GM21723 (cell line): ENCODE measurements around the gene HCLS1.
"Not testable (repeated sequence)": the region's sequence is repeated elsewhere in the genome, so short reads cannot be mapped to it uniquely, and the experiment has no call there.

Experiments used
- ATAC-seq: cut with Tn5 transposase; IDR thresholded peaks from one replicate; pipeline ENCODE4 v1.9.1; 2021; ENCODE audit warnings: mild to moderate bottlenecking, moderate library complexity; ENCODE audit not compliant: unreplicated experiment

HCLS1 gene, protein sequence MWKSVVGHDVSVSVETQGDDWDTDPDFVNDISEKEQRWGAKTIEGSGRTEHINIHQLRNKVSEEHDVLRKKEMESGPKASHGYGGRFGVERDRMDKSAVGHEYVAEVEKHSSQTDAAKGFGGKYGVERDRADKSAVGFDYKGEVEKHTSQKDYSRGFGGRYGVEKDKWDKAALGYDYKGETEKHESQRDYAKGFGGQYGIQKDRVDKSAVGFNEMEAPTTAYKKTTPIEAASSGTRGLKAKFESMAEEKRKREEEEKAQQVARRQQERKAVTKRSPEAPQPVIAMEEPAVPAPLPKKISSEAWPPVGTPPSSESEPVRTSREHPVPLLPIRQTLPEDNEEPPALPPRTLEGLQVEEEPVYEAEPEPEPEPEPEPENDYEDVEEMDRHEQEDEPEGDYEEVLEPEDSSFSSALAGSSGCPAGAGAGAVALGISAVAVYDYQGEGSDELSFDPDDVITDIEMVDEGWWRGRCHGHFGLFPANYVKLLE

DNA sequence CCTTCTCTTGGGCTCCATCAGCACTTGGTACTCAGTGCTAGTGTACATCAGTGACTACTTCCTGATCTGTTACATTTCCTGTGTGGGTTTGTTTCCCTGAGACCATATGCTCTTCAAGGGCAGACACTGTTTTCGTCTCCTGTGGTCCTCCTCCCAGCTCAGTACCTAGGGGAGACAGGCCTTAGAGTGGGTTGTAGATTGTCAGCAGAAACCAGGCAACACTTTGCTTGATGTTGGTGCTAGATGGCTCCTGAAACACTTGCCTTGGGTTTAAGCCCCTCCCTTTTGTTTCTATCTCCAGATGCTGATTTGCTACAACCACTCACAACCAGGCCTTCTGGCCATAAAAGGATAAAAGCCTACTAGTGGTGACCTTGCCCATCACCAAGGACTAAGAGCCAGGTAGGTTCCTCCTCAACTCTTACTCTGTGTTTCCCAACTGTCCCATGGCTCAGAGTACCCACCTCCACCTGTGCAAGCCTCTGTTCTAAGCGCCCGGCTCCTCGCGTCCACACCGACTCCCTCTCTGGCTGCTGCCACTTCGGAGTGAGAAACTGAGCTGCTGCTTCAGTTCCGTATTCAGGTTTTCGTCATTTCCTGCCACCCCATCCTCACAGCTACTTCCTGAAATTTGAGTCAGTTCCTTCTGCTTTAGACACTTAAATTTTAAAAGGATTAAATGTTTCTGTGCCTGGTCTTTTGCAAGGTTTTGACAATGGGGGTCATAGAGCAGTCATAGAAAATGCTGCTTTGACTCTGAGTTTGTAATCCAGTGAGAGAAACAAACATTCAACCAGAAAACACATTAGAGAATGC lies at the start of gene HCLS1:
Gene HCLS1 (minus strand): TSS at position 548 of the 816 bp plus-strand sequence. CDS start 2,556 bp downstream, outside the sequence.
- ATAC-seq = peak; percentile 86

DNA sequence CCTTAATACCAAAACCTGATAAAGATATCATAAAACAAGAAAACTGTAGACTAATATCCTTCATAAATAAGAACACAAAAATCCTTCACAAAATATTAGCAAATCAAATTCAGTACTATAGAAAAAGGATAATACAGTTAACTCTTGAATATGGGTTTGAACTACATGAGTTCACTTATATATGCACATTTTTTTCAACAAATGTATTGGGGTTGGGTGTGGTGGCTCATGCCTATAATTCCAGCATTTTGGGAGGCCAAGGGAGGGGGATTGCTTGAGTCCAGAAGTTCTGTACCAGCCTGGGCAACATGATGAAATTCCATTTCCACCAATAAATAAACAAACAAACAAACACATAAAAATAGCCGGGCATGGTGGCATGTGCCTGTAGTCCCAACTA lies 49.6 kb upstream of the HCLS1 start:
- no peak for ATAC-seq

DNA sequence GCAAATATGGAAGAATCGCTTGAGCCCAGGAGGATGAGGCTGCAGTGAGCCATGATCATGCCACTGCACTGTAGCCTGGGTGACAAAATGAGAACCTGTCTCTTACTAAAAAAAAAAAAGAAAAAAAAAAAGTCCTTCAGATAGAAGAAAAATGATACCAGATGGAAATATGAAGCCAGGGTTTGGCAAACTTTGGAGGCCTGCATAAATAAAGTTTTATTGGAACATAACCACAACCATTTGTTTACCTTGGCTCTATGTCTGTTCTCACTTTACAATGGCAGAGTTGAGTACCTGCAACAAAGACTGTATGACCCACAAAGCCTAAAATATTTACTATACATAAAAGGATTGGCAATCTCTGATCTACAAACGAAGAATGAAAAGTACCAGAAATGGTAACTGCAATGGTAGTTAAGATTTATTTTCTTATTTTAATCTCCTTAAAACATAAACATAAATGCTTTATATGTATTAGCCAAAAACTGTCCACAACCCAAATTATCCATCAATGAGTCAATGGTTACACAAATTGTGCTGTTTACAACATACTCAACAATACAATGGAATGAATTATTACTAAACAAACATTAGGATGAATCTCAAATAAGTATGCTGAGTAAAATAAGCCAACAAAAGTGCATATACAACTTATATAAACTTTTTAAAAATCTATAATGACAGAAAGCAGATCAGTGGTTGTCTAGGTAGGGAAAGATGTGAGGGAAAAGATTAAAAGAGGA lies 47.0 kb upstream of the HCLS1 start:
- no peak for ATAC-seq

DNA sequence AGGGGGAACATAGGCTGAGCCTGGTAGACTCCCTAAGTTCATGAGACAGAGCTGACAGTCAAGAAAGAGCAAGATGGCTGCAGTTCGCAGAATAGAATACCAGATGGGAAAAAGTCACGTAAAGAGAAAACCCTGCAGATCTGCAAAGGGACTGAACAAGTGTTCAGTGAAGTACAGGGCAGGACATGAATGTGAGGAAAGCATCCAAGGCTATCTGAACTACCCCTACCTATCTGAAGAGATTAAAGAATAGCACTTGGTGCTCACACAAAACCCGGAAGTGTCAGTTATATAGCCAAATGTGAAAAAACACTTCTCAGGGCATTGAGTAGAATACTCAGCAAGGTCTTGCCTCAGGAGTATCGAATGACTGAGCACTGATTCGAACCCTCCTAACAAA lies 44.8 kb upstream of the HCLS1 start:
- ATAC-seq = no peak

DNA sequence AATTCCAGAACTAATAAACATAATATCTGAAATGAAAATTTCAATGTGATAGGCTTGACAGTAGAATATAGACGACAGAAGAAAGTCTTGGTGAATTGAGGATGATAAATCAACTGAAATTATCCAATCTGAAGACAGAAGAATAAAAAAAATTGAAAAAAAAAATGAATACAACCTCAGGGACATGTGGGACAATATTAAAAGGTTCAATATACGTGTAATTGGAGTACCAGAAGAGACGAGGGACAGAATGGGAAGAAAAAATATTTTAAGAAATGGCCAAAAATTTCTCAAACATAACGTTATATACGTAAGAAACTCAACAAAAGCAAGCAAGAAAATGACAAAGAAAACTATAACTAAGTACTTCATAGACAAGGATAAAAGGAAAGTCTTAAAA lies 43.3 kb upstream of the HCLS1 start:
- ATAC-seq = no peak

DNA sequence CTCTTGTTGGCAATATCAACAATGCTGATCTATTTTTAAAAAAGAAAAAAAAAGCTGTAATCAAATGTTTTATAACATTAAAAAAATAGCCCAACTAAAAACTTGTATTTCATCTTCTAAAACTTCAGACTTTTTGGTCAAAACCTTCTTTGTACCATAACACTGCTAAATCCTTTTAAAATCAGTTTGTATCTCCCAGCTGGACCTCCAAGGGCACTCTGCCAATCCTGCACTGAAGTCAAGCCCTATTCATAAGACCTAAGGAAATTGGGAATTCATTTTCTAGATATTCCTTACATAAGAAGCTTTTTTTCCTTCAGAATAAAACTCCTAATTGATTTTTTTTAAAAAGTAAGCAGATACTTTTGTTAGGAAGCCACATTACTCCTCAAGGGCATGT lies 38.2 kb upstream of the HCLS1 start:
- no peak for ATAC-seq

DNA sequence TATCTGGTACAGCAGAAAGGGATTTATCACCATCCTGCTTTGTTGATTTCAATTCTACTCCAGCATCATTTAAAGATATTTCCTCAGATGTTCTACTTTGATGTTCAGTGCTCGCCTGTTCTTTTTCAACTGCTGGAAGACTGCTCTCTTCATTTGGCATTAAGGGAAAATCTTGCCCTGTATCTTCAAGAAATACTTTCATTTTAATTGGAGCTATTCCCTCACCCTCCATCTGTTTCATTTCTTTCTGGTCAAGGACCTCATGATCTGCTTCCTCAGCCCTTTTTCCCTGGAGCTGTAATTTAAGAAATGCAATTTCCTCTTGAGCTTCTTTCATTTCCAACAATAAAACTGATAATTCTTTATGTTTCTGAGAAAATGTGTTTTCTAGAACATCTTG lies 37.8 kb upstream of the HCLS1 start:
- ATAC-seq = no peak

DNA sequence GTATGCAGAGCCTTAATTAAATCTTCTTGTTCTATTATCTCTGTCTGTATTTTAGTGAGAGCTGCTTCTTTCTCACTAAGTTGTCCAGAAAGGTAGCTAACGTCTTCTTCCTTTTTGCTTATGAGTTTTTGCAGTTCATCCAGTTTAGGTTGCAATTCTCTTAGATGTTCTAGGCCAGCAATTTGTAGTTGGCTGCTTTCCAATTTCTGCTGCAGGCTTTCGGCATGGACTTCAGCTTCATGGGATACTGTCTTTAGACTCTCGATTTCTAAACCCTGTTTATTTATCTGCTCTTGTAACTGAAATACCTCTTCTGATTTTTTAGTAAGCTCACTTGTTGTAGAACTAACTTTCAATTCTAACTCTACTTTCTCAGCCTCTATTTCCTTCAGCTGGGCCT lies 35.5 kb upstream of the HCLS1 start:
- no peak for ATAC-seq

DNA sequence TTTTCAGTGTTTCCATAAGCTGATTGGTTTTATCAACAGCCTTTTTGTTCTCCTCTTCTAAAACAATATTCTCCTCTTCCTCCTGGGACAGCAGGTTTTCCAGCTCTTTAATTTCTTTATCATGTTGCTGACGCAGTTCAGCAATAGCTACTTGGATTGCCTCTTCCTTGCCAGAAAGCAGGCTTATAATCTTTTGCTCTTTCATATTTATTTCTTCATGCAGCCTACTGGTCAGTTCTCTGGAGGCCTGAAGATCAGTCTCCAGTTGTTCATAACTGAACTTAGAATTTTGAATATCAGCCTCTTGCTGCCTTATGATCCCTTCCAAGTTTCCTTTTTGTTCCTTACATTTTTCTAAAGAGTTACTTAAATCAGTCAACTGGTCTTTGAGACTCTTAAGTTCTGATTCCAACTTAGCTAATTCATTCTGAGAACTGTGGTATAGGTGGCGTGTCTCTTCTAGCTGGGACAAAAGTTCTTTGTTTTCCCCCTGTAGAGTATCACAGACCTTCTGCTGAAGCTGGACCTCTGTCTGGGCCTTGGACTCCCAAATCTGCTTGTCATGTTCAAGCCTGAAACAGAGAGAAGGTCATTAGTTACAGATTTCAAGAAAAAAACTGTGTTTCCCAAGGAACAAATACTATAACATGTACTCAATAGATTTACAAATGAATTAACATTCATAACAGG lies 31.5 kb upstream of the HCLS1 start:
- ATAC-seq = no peak

DNA sequence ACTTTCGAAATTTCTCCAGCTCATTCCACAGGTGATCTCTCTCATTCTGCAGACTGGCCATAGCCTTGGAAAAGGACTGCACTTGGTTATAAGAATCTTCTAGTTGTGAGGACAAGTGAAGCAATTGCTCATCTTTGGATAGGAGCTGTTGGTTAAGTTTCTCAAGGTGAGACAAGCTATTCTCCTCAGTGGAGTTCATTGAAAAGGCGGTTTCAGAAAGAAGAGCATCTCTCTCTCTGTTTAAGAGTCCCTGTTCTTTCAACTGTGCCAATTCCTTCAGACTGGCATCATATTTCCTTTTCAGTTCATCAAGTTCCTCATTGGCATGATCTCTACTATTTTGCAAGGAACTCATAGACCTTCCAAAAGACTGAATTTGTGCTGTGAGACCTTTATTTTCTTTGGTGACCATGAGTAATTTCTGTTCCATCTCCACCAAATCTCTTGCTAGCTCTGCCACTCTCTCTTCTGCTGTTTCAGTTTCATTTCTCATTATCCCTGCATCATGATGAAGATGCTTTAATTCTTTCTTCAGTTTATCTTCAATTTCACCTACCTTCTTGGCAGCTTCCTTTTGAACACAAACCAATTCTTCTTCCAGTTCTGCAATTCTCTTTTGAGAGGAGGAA lies 30.2 kb upstream of the HCLS1 start:
- ATAC-seq = no peak

DNA sequence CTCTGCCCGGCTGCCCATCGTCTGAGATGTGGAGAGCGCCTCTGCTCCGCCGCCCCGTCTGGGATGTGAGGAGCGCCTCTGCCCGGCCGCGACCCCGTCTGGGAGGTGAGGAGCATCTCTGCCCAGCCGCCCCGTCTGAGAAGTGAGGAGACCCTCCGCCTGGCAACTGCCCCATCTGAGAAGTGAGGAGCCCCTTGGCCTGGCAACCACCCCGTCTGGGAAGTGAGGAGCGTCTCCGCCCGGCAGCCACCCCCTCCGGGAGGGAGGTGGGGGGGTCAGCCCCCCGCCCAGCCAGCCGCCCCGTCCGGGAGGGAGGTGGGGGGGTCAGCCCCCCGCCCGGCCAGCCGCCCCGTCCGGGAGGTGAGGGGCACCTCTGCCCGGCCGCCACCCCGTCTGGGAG lies 28.0 kb upstream of the HCLS1 start:
- ATAC-seq = not testable (repeated sequence)

DNA sequence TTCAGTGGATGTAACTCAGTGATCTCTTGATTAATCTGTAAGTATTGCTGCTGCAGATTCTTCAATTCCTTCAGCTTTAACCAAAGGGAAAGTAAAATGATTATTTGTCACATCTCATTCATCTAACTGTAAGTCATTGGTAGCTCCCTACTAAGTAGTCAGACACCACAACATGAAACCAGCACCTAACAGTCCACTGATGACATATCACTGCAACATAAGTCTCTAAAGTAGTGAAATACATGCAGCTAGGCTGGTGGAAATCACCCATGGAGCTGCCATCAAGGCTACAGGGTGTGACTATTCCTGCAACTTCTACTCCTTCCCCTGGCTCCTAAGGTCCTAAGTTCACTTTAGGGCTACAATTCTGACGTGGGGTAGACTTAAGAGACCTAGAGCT lies 21.1 kb upstream of the HCLS1 start:
- no peak for ATAC-seq

DNA sequence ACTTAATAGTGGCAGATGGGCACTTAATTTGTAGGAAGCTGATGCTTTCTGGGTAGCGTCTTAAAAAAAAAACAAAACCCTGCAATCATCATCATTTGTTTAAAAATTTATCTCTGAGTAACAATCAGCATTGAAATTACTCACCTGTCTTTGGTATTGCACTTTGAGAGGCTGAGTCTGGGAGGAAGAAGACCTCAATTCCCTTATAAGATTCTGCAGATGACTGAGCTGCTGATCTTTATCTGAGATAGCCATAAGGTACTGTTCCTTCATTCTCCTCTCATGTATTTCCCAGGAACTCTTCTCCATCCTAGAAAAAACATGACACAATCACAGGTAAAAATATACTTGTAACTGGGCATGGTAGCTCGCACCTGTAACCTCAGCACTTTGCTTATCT lies 16.4 kb upstream of the HCLS1 start:
- no peak for ATAC-seq

DNA sequence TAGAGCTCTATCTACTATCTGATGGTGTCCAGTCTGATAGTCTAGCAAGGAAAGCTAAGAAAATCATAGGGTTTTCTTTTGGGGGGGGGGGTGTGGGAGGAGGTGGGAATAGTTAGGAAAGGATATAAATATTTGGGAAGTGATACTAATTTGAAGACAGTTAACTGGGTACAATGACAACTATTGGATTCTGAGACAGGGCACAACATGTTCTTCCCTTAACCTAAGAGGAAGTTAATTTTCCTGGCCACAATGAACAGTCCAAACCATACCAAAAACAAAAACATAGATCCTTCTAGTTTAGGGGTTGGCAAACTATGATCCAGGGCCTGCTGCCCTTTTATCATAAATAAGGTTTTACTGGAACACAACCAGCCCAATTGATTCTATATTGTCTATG lies 10.0 kb upstream of the HCLS1 start:
- no peak for ATAC-seq

DNA sequence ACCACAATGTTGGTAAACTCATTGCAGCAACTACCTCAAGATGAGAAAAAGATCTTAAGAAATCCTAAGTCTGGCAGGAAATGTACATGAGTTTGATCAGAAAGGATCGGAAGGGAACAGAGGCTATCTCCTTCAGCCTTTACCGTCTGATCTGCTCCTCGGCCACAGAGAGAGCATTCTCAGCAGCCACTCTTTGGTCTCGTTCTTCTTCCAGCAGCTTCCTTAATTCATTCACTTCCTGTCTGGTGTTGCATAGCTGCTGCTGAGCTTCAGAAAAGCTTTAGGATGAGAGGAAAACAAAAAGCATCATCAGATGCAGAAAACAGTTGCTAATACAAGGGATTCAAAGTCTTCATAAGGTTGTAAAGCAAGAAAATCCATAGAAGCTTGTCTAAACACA lies 6.6 kb upstream of the HCLS1 start:
- ATAC-seq = no peak

DNA sequence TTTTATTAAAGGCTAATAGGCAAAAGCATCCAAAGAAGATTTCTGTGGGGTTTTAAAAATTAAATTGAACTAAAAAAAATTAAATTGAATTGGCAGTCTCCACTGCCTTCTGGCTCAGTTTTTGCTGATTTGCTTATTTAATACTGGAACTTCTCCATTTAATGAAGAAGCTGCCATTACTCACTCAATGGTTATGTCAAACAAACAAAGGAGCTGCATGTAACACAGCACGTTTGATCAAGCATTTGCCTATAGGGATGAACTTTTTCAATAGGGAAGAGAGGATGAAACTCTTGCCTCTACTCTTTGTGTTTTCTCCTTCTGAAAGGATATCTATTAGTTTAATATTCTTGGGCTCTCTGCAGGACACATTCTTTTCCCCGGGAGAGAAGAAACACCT lies 4.8 kb upstream of the HCLS1 start:
- ATAC-seq = no peak

DNA sequence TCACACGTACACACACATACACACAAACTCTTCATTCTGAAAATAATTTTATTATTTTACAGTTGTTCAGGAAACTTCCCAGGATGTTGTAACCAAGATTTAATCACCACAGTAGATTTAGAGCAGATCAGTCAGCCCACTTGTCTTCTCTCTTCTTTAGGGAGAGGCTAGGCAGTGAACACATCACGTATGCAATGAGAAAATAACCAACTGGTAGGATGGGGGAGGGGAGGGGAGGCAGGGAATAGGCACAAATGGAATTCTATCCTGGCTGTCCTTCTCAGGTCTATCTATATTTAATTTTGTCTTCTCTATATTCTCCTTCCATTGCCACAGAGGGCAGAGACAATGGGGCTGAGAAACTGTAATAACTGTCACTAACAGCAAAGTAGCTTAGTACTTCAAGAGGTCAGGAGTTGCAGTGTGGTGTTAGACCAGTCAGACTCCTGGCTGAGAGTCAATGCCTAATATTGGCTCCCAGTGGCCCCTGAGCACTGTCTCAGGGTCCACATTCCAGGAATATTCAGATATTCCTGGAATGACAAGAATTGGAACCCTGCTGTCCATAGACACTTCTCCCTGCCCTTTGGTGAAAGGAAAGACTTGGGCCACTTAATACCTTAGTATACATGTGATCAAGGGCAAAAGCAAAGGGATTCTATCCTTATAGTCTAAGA lies 2.6 kb upstream of the HCLS1 start:
- ATAC-seq = no peak

DNA sequence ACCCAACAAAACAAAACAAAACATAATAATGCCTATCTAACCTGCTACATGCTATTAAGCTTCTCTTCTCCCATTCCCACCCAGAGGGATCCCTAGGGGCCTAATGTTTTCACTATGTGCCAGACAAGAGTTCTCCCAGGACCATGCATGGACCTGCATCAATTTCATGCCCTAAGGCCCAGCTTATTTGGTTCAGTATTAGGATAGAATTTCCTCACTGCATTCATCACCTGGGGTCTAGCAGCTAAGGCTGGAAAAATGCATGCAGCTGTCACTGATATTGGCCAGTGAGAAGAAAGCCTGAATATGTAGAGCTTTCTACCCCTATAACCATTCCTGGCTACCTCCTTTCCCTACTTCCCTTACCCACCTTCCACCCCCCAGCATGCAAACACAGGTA lies 2.0 kb upstream of the HCLS1 start:
- no peak for ATAC-seq

DNA sequence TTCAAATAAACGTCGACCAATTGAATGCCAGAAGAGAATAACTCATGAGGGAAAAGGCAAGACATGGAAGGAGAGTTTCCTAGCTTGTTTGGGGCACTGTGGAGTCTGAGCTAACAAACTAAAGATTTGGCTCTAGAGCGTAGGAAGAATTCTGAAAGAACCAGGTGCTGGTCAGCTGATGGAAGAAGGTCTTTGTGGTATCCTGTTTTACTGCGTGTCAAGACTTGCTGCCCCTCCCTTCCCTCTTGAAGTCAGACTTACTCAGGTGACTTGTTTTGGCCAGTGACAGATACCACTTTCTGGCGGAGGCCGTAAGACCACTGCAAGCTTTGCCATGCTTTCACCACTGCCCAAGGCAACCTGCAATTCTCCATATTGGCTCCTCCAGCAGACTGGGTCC lies 673 bp upstream of the HCLS1 start:
- ATAC-seq = no peak

DNA sequence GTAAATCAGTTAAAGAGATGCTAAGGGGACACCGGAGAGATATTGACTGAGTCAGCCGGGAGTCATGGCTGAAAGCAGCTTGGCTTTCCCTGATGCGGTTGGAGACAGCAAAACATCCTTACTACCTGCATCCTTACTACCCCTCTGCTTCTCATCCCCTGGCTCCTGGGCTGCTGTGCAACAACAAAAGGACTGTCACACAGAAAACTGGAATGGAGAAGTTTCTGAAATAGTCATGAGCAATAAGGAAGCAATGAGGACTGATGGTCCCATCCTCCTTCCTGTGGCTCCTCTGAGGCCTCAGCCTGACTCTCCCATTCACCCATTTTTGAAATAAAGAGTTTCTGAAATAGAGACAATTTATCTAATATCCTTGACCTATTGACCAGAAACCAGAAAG lies 1.1 kb downstream of the HCLS1 start:
- ATAC-seq = no peak
